H1 (cell line): Measurements from ENCODE around the gene TMEM178B. TPM values are rescaled to one million over a fixed set of nuclear protein-coding genes. Genes with fewer than 3 reads are reported as not detected.

Source experiments
- CTCF ChIA-PET: fragments of 300-600 bp; sonication (Branson Sonifier 250); formaldehyde crosslinking; loops from one replicate; lab custom pipeline; 2021; ENCODE audit not compliant: partially characterized antibody; lab: Charles Lee
- POLR2A ChIA-PET: fragments of 300-600 bp; sonication (Branson Sonifier 250); formaldehyde crosslinking; loops from one replicate; lab custom pipeline; 2021; ENCODE audit warnings: inconsistent platforms; ENCODE audit not compliant: partially characterized antibody; lab: Charles Lee
- DNase-seq, 2 experiments: peaks; one replicate each; pipeline versions ENCODE4 v3.0.0 to v3.0.0-alpha.2; 2010 to 2022; ENCODE audit warnings: low spot score in 2 of 2, low read depth in 1 of 2, mixed read lengths in 1 of 2
- FAIRE-seq: peaks from 2 replicates; lab custom pipeline; 2011; peaks lifted over from hg19 to GRCh38; lab: Jason Lieb, UNC
- H2AFZ ChIP-seq: 2 replicates; pipeline ENCODE4 v1.8.1; 2012; ENCODE audit warnings: low read length, inconsistent platforms
- H2AK5ac ChIP-seq: 2 replicates; pipeline ENCODE4 v1.6.1; 2013; ENCODE audit warnings: low read depth, low read length
- H2BK120ac ChIP-seq: replicated peaks from 2 replicates; pipeline ENCODE3; 2013; ENCODE audit warnings: low read depth, low read length, inconsistent platforms
- H2BK12ac ChIP-seq: 2 replicates; pipeline ENCODE4 v1.6.1; 2013; ENCODE audit warnings: low read depth, low read length
- H2BK15ac ChIP-seq: 2 replicates; pipeline ENCODE4 v1.6.1; 2013; ENCODE audit warnings: low read length
- H2BK20ac ChIP-seq: 2 replicates; pipeline ENCODE4 v1.6.1; 2013; ENCODE audit warnings: low read length
- H2BK5ac ChIP-seq: 2 replicates; pipeline ENCODE4 v1.6.1; 2013; ENCODE audit warnings: low read depth, low read length
- H3K14ac ChIP-seq: 2 replicates; pipeline ENCODE4 v1.6.1; 2013; ENCODE audit warnings: inconsistent platforms; ENCODE audit not compliant: insufficient read length
- H3K18ac ChIP-seq: 2 replicates; pipeline ENCODE4 v1.6.1; 2013; ENCODE audit warnings: low read length; ENCODE audit errors: extremely low read depth
- H3K23ac ChIP-seq: 2 replicates; pipeline ENCODE4 v1.6.1; 2013; ENCODE audit warnings: inconsistent platforms; ENCODE audit not compliant: insufficient read length
- H3K23me2 ChIP-seq: 2 replicates; pipeline ENCODE4 v1.6.1; 2013; ENCODE audit warnings: low read depth, low read length
- H3K27ac ChIP-seq: 2 replicates; pipeline ENCODE4 v1.6.1; 2011; ENCODE audit warnings: low read depth, low read length, inconsistent platforms
- H3K27me3 ChIP-seq, 4 experiments: replicated peaks in 1 of 4; 1 replicate in 1 of 4; 2 replicates in 3 of 4; pipeline versions ENCODE4 v1.6.1 to v1.8.1; 2011 to 2013; ENCODE audit warnings: low read length in 3 of 4, mild to moderate bottlenecking in 3 of 4, inconsistent platforms in 2 of 4, mixed read lengths in 2 of 4, moderate library complexity in 1 of 4; ENCODE audit not compliant: control insufficient read depth in 3 of 4, insufficient read depth in 3 of 4; ENCODE audit errors: extremely low read depth in 1 of 4
- H3K36me3 ChIP-seq, 4 experiments: 2 replicates each; pipeline versions ENCODE4 v1.6.1 to v1.8.1; 2011 to 2013; ENCODE audit warnings: mild to moderate bottlenecking in 4 of 4, low read length in 3 of 4, moderate library complexity in 2 of 4, control low read depth in 1 of 4, inconsistent platforms in 1 of 4; ENCODE audit not compliant: insufficient read depth in 4 of 4, control insufficient read depth in 2 of 4
- H3K4ac ChIP-seq: replicated peaks from 2 replicates; pipeline ENCODE3; 2013; ENCODE audit warnings: low read length, low read depth, mixed read lengths, inconsistent platforms; ENCODE audit not compliant: insufficient read length
- H3K4me1 ChIP-seq, 4 experiments: replicated peaks in 1 of 4; 1 replicate in 1 of 4; 2 replicates in 3 of 4; pipeline versions ENCODE4 v1.6.1 to v1.8.1; 2011 to 2013; ENCODE audit warnings: low read length in 3 of 4, inconsistent platforms in 2 of 4, mixed read lengths in 1 of 4; ENCODE audit not compliant: insufficient read depth in 4 of 4, control insufficient read depth in 3 of 4
- H3K4me2 ChIP-seq, 2 experiments: 2 replicates each; pipeline versions ENCODE4 v1.6.1 to v1.8.1; 2011 to 2013; ENCODE audit warnings: low read depth in 2 of 2, low read length in 2 of 2, control low read depth in 1 of 2, inconsistent platforms in 1 of 2, mild to moderate bottlenecking in 1 of 2; ENCODE audit not compliant: insufficient read depth in 1 of 2
- H3K4me3 ChIP-seq, 4 experiments: fragments of 200-600, 300-600 bp in 1 of 4; sonication (generic), shearing (Covaris generic), sonication (Bioruptor Twin) in 1 of 4; 2 replicates each; pipeline versions ENCODE4 v1.5.1 to v1.8.1; 2011 to 2016; ENCODE audit warnings: low read length in 4 of 4, low read depth in 3 of 4, control low read depth in 2 of 4, inconsistent platforms in 2 of 4, mild to moderate bottlenecking in 2 of 4, mixed read lengths in 1 of 4, moderate library complexity in 1 of 4; ENCODE audit not compliant: insufficient read depth in 2 of 4; ENCODE audit errors: extremely low read depth in 1 of 4
- H3K56ac ChIP-seq: replicated peaks from 2 replicates; pipeline ENCODE3; 2013; ENCODE audit warnings: low read depth, mild to moderate bottlenecking, mixed read lengths, low read length, inconsistent platforms; ENCODE audit not compliant: insufficient read length
- H3K79me1 ChIP-seq: 2 replicates; pipeline ENCODE4 v1.6.1; 2013; ENCODE audit warnings: low read depth, low read length, control low read depth
- H3K79me2 ChIP-seq, 2 experiments: 2 replicates each; pipeline versions ENCODE4 v1.6.1 to v1.8.1; 2012 to 2013; ENCODE audit warnings: low read length in 2 of 2, mild to moderate bottlenecking in 2 of 2, inconsistent platforms in 1 of 2; ENCODE audit not compliant: insufficient read depth in 2 of 2, control insufficient read depth in 1 of 2
- H3K9ac ChIP-seq, 4 experiments: replicated peaks in 1 of 4; 1 replicate in 1 of 4; 2 replicates in 3 of 4; pipeline versions ENCODE4 v1.6.1 to v1.8.1; 2011 to 2013; ENCODE audit warnings: low read depth in 3 of 4, low read length in 3 of 4, control low read depth in 2 of 4, mild to moderate bottlenecking in 2 of 4, moderate library complexity in 2 of 4, inconsistent platforms in 1 of 4; ENCODE audit errors: extremely low read depth in 1 of 4
- H3K9me3 ChIP-seq, 2 experiments: 2 replicates each; pipeline versions ENCODE4 v1.6.1 to v1.8.1; 2012 to 2013; ENCODE audit warnings: mild to moderate bottlenecking in 2 of 2, moderate library complexity in 2 of 2, control low read depth in 1 of 2, inconsistent platforms in 1 of 2, low read depth in 1 of 2, low read length in 1 of 2, mixed read lengths in 1 of 2; ENCODE audit not compliant: insufficient read depth in 2 of 2
- H4K20me1 ChIP-seq, 2 experiments: replicated peaks in 1 of 2; 2 replicates each; pipeline versions ENCODE3 to v1.8.1; 2011 to 2013; ENCODE audit warnings: inconsistent platforms in 2 of 2, low read length in 2 of 2, mild to moderate bottlenecking in 1 of 2; ENCODE audit not compliant: insufficient read depth in 2 of 2, control insufficient read depth in 1 of 2
- H4K5ac ChIP-seq: 2 replicates; pipeline ENCODE4 v1.6.1; 2013; ENCODE audit warnings: low read length, low read depth, mixed read lengths, inconsistent platforms; ENCODE audit not compliant: insufficient read length
- H4K8ac ChIP-seq: 2 replicates; pipeline ENCODE4 v1.8.0; 2013; ENCODE audit warnings: mild to moderate bottlenecking, moderate library complexity, low read length, inconsistent platforms; ENCODE audit not compliant: insufficient read depth; ENCODE audit errors: extremely low read depth
- H4K91ac ChIP-seq: replicated peaks from 2 replicates; pipeline ENCODE3; 2013; ENCODE audit warnings: low read length, mixed read lengths, inconsistent platforms; ENCODE audit not compliant: insufficient read length
- CEBPB ChIP-seq: IDR thresholded peaks from 2 replicates; pipeline ENCODE4 v1.6.1; 2012; ENCODE audit warnings: low read depth, low read length
- POLR2AphosphoS5 ChIP-seq: IDR thresholded peaks from 2 replicates; pipeline ENCODE4 v1.6.1; 2011; ENCODE audit warnings: low read depth, low read length
- WGBS, 2 experiments: shearing (Covaris generic) in 1 of 2; methylation state at CpG; one replicate each; pipeline versions ENCODE4 v1.1.6 to v1.1.7; 2013 to 2015; ENCODE audit warnings: low lambda C conversion rate in 2 of 2, mixed read lengths in 2 of 2, inconsistent platforms in 1 of 2, low coverage in 1 of 2, missing lambda C conversion rate in 1 of 2; ENCODE audit not compliant: insufficient replicate concordance in 2 of 2, insufficient coverage in 1 of 2, insufficient read length in 1 of 2; ENCODE audit errors: extremely low coverage in 1 of 2, missing lambda C conversion rate in 1 of 2; 5-methylcytosine and 5-hydroxymethylcytosine counted together
- polyA plus RNA-seq, 7 experiments: library from polyadenylated mRNA; depleted of rRNA in 3 of 7; stranded (reverse) in 5 of 7; unstranded in 2 of 7; fragments of >200 nt in 5 of 7; fragments of 200-250 nt in 2 of 7; gene quantifications; 1 replicate in 5 of 7; 2 replicates in 1 of 7; 4 replicates in 1 of 7; pipeline versions ENCODE4 v1.2.1 to v1.2.3, GENCODE V29; 2011 to 2013; ENCODE audit warnings: missing spikeins in 2 of 7, mixed read lengths in 2 of 7
- total RNA-seq: library from RNA; stranded (reverse); fragmentation: NEBNext Ultra II Directional; extraction: Animal tissue kit (Norgen Biotek cat#: 25700); gene quantifications from 2 replicates; pipeline ENCODE4 v1.2.1, GENCODE V29; 2021

TMEM178B gene
- total and polyA plus RNA-seq, 2 of the 8 experiments (the other 6 are each of a cell fraction or from before 2014, with no cell fraction given) = 5.3 to 18.1 TPM

- no peak overlapping the region for H3K27ac ChIP-seq
- TF ChIP-seq CEBPB (no peak), POLR2AphosphoS5 (no peak)
These were observed 117.4 kb downstream of the TMEM178B start for GRCh38 chr7:141191277-141191676.

More at GRCh38 chr7:141191277-141191676, 117.4 kb downstream of the TMEM178B start:
- H4K8ac ChIP-seq = no peak overlapping the region
- no peaks in the 10 kb centered on the region for H3K79me1 ChIP-seq
- no peak overlapping the region for H3K56ac ChIP-seq
- H3K9me3 ChIP-seq = no peaks in the 10 kb centered on the region
- H4K20me1 ChIP-seq = no peaks in the 10 kb centered on the region
- peaks cover 0 to 2% (median under 1%) of the 10 kb centered on the region in 4 experiments; a peak in 3 of 7 replicates for H3K4me1 ChIP-seq
- CTCF ChIA-PET = no interaction called here
- H3K27me3 ChIP-seq = no peaks in the 10 kb centered on the region
- DNase-seq = no peak
- H2AK5ac ChIP-seq = no peak overlapping the region
- H3K18ac ChIP-seq = no peak overlapping the region
- no peak overlapping the region for H4K91ac ChIP-seq
- no peak overlapping the region for H3K4ac ChIP-seq
- 88% methylated on average over 3 of the region's 3 CpGs; no CpG with 5 or more reads in 1 of the 2 experiments for WGBS, 2 experiments
- no peak overlapping the region for H3K9ac ChIP-seq
- H3K23me2 ChIP-seq = no peaks in the 10 kb centered on the region
- no peak overlapping the region for H3K14ac ChIP-seq
- no peak overlapping the region for H3K4me3 ChIP-seq
- H2AFZ ChIP-seq = no peak overlapping the region
- H3K36me3 ChIP-seq = no peaks in the 10 kb centered on the region
- H2BK120ac ChIP-seq = no peak overlapping the region
- no peak overlapping the region for H2BK5ac ChIP-seq
- no peak overlapping the region for H3K23ac ChIP-seq
- no peak for FAIRE-seq
- H3K4me2 ChIP-seq = no peak overlapping the region
- H2BK15ac ChIP-seq = no peak overlapping the region
- no peak overlapping the region for H2BK20ac ChIP-seq
- no peak overlapping the region for H4K5ac ChIP-seq
- H2BK12ac ChIP-seq = no peak overlapping the region
- POLR2A ChIA-PET = no interaction called here
- H3K79me2 ChIP-seq = no peaks in the 10 kb centered on the region
